IMR-90 (cell line): ENCODE measurements around the gene CLHC1. TPM values are rescaled to one million over a fixed set of nuclear protein-coding genes. Genes with fewer than 3 reads are reported as not detected.
"Not testable (repeated sequence)": the region's sequence is repeated elsewhere in the genome, so short reads cannot be mapped to it uniquely, and the experiment has no call there.

Experiments used
- ATAC-seq: fragments of 200-7000 bp; cut with Tn5 transposase; 2 replicates; pipeline ENCODE4 v1.9.1; 2020; ENCODE audit warnings: low read depth, mild to moderate bottlenecking, moderate library complexity
- BruUV-seq: library from RNA; stranded (reverse); fragments of 400-500 nt; replicated peaks from 2 replicates; lab custom pipeline; 2021; lab: Mats Ljungman, UMichigan
- CTCF ChIA-PET: fragments of 300-600 bp; formaldehyde crosslinking; extraction: SDS; loops from one replicate; lab custom pipeline; 2021; ENCODE audit warnings: antibody characterized with exemption; lab: Yijun Ruan, JAX
- POLR2A ChIA-PET: fragments of 300-600 bp; sonication (Branson Sonifier 250); formaldehyde crosslinking; loops from one replicate; lab custom pipeline; 2022; ENCODE audit warnings: antibody characterized with exemption; ENCODE audit not compliant: unreplicated experiment; lab: Charles Lee
- DNase-seq: peaks from one replicate; pipeline ENCODE4 v3.0.0; 2013
- H2AFZ ChIP-seq: replicated peaks from 2 replicates; pipeline ENCODE3; 2013; ENCODE audit warnings: low read length, mild to moderate bottlenecking; ENCODE audit not compliant: poor library complexity
- H2AK5ac ChIP-seq: 2 replicates; pipeline ENCODE4 v1.6.1; 2013; ENCODE audit warnings: low read depth, low read length, inconsistent platforms
- H2AK9ac ChIP-seq: replicated peaks from 2 replicates; pipeline ENCODE3; 2013; ENCODE audit warnings: mild to moderate bottlenecking, low read depth, low read length, moderate library complexity; ENCODE audit not compliant: poor library complexity
- H2BK120ac ChIP-seq: 2 replicates; pipeline ENCODE4 v1.6.1; 2013; ENCODE audit warnings: low read depth, low read length, inconsistent platforms
- H2BK15ac ChIP-seq: 3 replicates; pipeline ENCODE4 v1.6.1; 2013; ENCODE audit warnings: low read depth, low read length, inconsistent platforms
- H2BK20ac ChIP-seq: 2 replicates; pipeline ENCODE4 v1.6.1; 2013; ENCODE audit warnings: low read depth, mild to moderate bottlenecking, inconsistent platforms, low read length, moderate library complexity
- H2BK5ac ChIP-seq: 2 replicates; pipeline ENCODE4 v1.6.1; 2013; ENCODE audit warnings: mild to moderate bottlenecking, low read depth, low read length, inconsistent platforms; ENCODE audit not compliant: poor library complexity, severe bottlenecking
- H3K14ac ChIP-seq: replicated peaks from 2 replicates; pipeline ENCODE4 v1.6.1; 2013; ENCODE audit warnings: low read depth, low read length, inconsistent platforms
- H3K18ac ChIP-seq: 2 replicates; pipeline ENCODE4 v1.6.1; 2013; ENCODE audit warnings: low read depth, low read length, control low read depth
- H3K23ac ChIP-seq: 2 replicates; pipeline ENCODE4 v1.6.1; 2013; ENCODE audit warnings: low read depth, low read length, inconsistent platforms
- H3K27ac ChIP-seq: 2 replicates; pipeline ENCODE4 v1.5.1; 2013; ENCODE audit warnings: mild to moderate bottlenecking, control low read depth, low read length; ENCODE audit not compliant: insufficient read depth
- H3K27me3 ChIP-seq: 2 replicates; pipeline ENCODE4 v1.6.1; 2013; ENCODE audit warnings: low read length; ENCODE audit not compliant: control insufficient read depth, insufficient read depth
- H3K36me3 ChIP-seq: 2 replicates; pipeline ENCODE4 v1.6.1; 2013; ENCODE audit warnings: low read length, mixed read lengths; ENCODE audit not compliant: control insufficient read depth, insufficient read depth
- H3K4ac ChIP-seq: 2 replicates; pipeline ENCODE4 v1.6.1; 2013; ENCODE audit warnings: low read depth, low read length, inconsistent platforms
- H3K4me1 ChIP-seq: 2 replicates; pipeline ENCODE4 v1.6.1; 2013; ENCODE audit warnings: low read length, mixed read lengths; ENCODE audit not compliant: control insufficient read depth, insufficient read depth
- H3K4me2 ChIP-seq: 2 replicates; pipeline ENCODE4 v1.6.1; 2013; ENCODE audit warnings: low read depth, mild to moderate bottlenecking, control low read depth, low read length, moderate library complexity
- H3K4me3 ChIP-seq: 2 replicates; pipeline ENCODE4 v1.5.1; 2013; ENCODE audit warnings: low read depth, mild to moderate bottlenecking, control low read depth, low read length, moderate library complexity; ENCODE audit not compliant: insufficient read depth
- H3K56ac ChIP-seq: 2 replicates; pipeline ENCODE4 v1.6.1; 2013; ENCODE audit warnings: low read length, inconsistent platforms; ENCODE audit not compliant: insufficient read depth; ENCODE audit errors: extremely low read depth
- H3K79me1 ChIP-seq, 2 experiments: 2 replicates each; pipeline ENCODE4 v1.6.1; 2013; ENCODE audit warnings: low read length in 2 of 2, inconsistent platforms in 1 of 2, low read depth in 1 of 2
- H3K9ac ChIP-seq: 2 replicates; pipeline ENCODE4 v1.6.1; 2013; ENCODE audit warnings: low read depth, low read length, control low read depth
- H3K9me1 ChIP-seq: 2 replicates; pipeline ENCODE4 v1.6.1; 2013; ENCODE audit warnings: low read length, inconsistent platforms; ENCODE audit not compliant: insufficient read depth
- H3K9me3 ChIP-seq: 2 replicates; pipeline ENCODE4 v1.6.1; 2013; ENCODE audit warnings: low read length; ENCODE audit not compliant: control insufficient read depth, insufficient read depth
- H4K20me1 ChIP-seq: 2 replicates; pipeline ENCODE4 v1.6.1; 2013; ENCODE audit warnings: low read length, inconsistent platforms; ENCODE audit not compliant: insufficient read depth
- H4K5ac ChIP-seq: 2 replicates; pipeline ENCODE4 v1.6.1; 2013; ENCODE audit warnings: mild to moderate bottlenecking, low read depth, low read length, control low read depth
- H4K8ac ChIP-seq, 2 experiments: 2 replicates each; pipeline ENCODE4 v1.6.1; 2013; ENCODE audit warnings: low read depth in 2 of 2, low read length in 2 of 2, control low read depth in 1 of 2, inconsistent platforms in 1 of 2
- H4K91ac ChIP-seq: 2 replicates; pipeline ENCODE4 v1.6.1; 2013; ENCODE audit warnings: low read depth, low read length, inconsistent platforms; ENCODE audit not compliant: insufficient read depth
- WGBS, 2 experiments: methylation state at CpG; one replicate each; pipeline versions ENCODE4 v1.1.5 to v1.1.7; 2013; ENCODE audit warnings: missing lambda C conversion rate in 2 of 2; ENCODE audit not compliant: insufficient read length in 1 of 2; ENCODE audit errors: extremely low coverage in 2 of 2; 5-methylcytosine and 5-hydroxymethylcytosine counted together
- dilution Hi-C: fragments of 300-500 bp; cut with HindIII; formaldehyde crosslinking; loops from one replicate; pipeline ENCODE4 v1.14.3; 2018; ENCODE audit warnings: low sequenced_read_pairs; ENCODE audit not compliant: unreplicated experiment
- in situ Hi-C: fragments of 300-500 bp; cut with MboI; formaldehyde crosslinking; loops from 3 replicates; pipeline ENCODE4 v1.14.3; 2019; ENCODE audit warnings: low sequenced_read_pairs, inconsistent platforms, mixed read lengths
- intact Hi-C: fragments of 100-400 bp; cut with micrococcal nuclease; formaldehyde crosslinking; loops from 2 replicates; pipeline ENCODE4 v1.10.0; 2022
- polyA plus RNA-seq, 3 experiments: library from polyadenylated mRNA; depleted of rRNA; stranded (reverse); fragments of >200 nt; gene quantifications; 2 replicates each; pipeline ENCODE4 v1.2.3, GENCODE V29; 2012; ENCODE audit warnings: low replicate concordance in 1 of 3
- total RNA-seq: library from RNA; depleted of rRNA; stranded (reverse); fragments of >200 nt; gene quantifications from 2 replicates; pipeline ENCODE4 v1.2.3, GENCODE V29; 2012; rRNA removed

The CLHC1 gene
- total and polyA plus RNA-seq, 2 of the 4 experiments (the other 2 are of a cell fraction) = 2.3 to 5.3 TPM

DNA sequence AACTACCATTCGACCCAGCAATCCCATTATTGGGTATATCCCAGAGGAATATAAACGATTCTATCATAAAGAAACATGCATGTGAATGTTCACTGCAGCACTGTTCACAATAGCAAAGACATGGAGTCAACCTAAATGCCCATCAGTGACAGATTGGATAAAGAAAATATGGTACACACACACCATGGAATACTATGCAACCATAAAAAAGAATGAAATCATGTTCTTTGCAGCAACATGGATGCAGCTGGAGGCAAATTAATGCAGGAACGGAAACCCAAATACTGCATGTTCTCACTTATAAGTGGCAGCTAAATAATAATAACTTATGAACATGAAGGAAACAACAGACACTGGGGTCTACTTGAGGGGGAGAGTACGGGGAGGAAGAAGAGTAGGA is 105.5 kb downstream of the CLHC1 start:
- H3K27me3 ChIP-seq, in situ Hi-C loops, H3K4ac ChIP-seq, H3K14ac ChIP-seq, H4K20me1 ChIP-seq, H4K8ac ChIP-seq, H4K5ac ChIP-seq, H3K4me1 ChIP-seq, dilution Hi-C loops, intact Hi-C loops, H3K27ac ChIP-seq, BruUV-seq, H2BK15ac ChIP-seq, H3K56ac ChIP-seq, H3K79me1 ChIP-seq, H3K36me3 ChIP-seq, H2BK120ac ChIP-seq, H2AK9ac ChIP-seq, H2AFZ ChIP-seq, H4K91ac ChIP-seq, ATAC-seq, H3K9me3 ChIP-seq, H3K4me2 ChIP-seq, H3K18ac ChIP-seq, DNase-seq, H2AK5ac ChIP-seq, H3K4me3 ChIP-seq, H3K23ac ChIP-seq, H3K9me1 ChIP-seq, H2BK5ac ChIP-seq, H3K9ac ChIP-seq, H2BK20ac ChIP-seq: not testable (repeated sequence)
- ChIA-PET POLR2A (interaction anchor here (0.6 kb wide), 1 partner anchor 1285 kb away, joined by 9 read pairs; no protein-coding TSS in a partner anchor), CTCF (interaction anchor here (0.9 kb wide), 1 partner anchor 11 kb away, joined by 3 read pairs; no protein-coding TSS in a partner anchor)
- WGBS, 2 experiments = no CpG with 5 or more reads among the region's 4 CpGs

Other genes starting within 250 kb of the CLHC1 start
- gene RTN4, start 181.8 kb downstream of the CLHC1 start, total RNA-seq = 77.8 and 216 TPM in 2 replicates
- gene RTN4, start 181.8 kb downstream of the CLHC1 start, polyA plus RNA-seq (2012; rRNA removed) = 466 and 588 TPM in 2 replicates
- gene RPS27A, start 395 bp upstream of the CLHC1 start, total RNA-seq = 496 and 1,448 TPM in 2 replicates
- gene RPS27A, start 395 bp upstream of the CLHC1 start, polyA plus RNA-seq (2012; rRNA removed) = 1,344 and 1,421 TPM in 2 replicates
- 22.6 and 33.3 TPM in 2 replicates for gene MTIF2, start 36.9 kb upstream of the CLHC1 start, total RNA-seq
- gene MTIF2, start 36.9 kb upstream of the CLHC1 start, polyA plus RNA-seq (2012; rRNA removed) = 9.5 and 10.8 TPM in 2 replicates
- gene CCDC88A, start 187.6 kb upstream of the CLHC1 start, total RNA-seq = 63.8 and 66.1 TPM in 2 replicates
- gene CCDC88A, start 187.6 kb upstream of the CLHC1 start, polyA plus RNA-seq (2012; rRNA removed) = 13.0 and 15.6 TPM in 2 replicates